OCI-LY3 (cell line): ENCODE results near the gene TMED5.

Experiments
- H2AFZ ChIP-seq: fragments of 200-600, 300-600 bp; shearing (Covaris generic); 2 replicates; pipeline ENCODE4 v1.6.0; 2014; ENCODE audit warnings: antibody characterized with exemption, low read depth, low read length
- H3K27ac ChIP-seq: fragments of 200-600, 300-600 bp; sonication (generic); 2 replicates; pipeline ENCODE4 v1.5.1; 2014; ENCODE audit warnings: mild to moderate bottlenecking, low read length, moderate library complexity, mixed read lengths
- H3K27me3 ChIP-seq: fragments of 200-600, 300-600 bp; sonication (generic); 2 replicates; pipeline ENCODE4 v1.6.1; 2014; ENCODE audit warnings: low read depth, low read length, mixed read lengths
- H3K36me3 ChIP-seq: fragments of 200-600, 300-600 bp; sonication (generic); replicated peaks from 2 replicates; pipeline ENCODE3; 2014; ENCODE audit warnings: low read depth, low read length, mixed read lengths
- H3K4me1 ChIP-seq: fragments of 300-600, 200-600 bp; sonication (generic); 2 replicates; pipeline ENCODE4 v1.6.1; 2014; ENCODE audit warnings: low read length, mixed read lengths
- H3K4me2 ChIP-seq: fragments of 200-600, 300-600 bp; sonication (generic); 2 replicates; pipeline ENCODE4 v1.6.1; 2014; ENCODE audit warnings: low read length, mixed read lengths
- H3K4me3 ChIP-seq: fragments of 300-600, 200-600 bp; sonication (generic); 2 replicates; pipeline ENCODE4 v1.5.1; 2014; ENCODE audit warnings: antibody characterized with exemption, mild to moderate bottlenecking, low read length, moderate library complexity
- H3K79me2 ChIP-seq: fragments of 300-600, 200-600 bp; shearing (Covaris generic); 2 replicates; pipeline ENCODE4 v1.6.1; 2014; ENCODE audit warnings: mild to moderate bottlenecking, low read length, mixed read lengths
- H3K9ac ChIP-seq: fragments of 300-600, 200-600 bp; shearing (Covaris generic); 2 replicates; pipeline ENCODE4 v1.6.0; 2014; ENCODE audit warnings: mild to moderate bottlenecking, low read length, moderate library complexity
- H3K9me3 ChIP-seq: fragments of 200-600, 300-600 bp; shearing (Covaris generic); 2 replicates; pipeline ENCODE4 v1.6.1; 2014; ENCODE audit warnings: low read length, mixed read lengths; ENCODE audit not compliant: insufficient read depth
- H4K20me1 ChIP-seq: fragments of 200-600, 300-600 bp; sonication (generic); 2 replicates; pipeline ENCODE4 v1.6.1; 2016; ENCODE audit warnings: low read length, mixed read lengths; ENCODE audit not compliant: insufficient read depth
- CTCF ChIP-seq: fragments of 200-600, 300-600 bp; sonication (generic); IDR thresholded peaks from 2 replicates; pipeline ENCODE4 v1.5.1; 2014; ENCODE audit warnings: antibody characterized with exemption, low read length, low read depth
- EZH2phosphoT487 ChIP-seq: fragments of 200-600 bp; shearing (Covaris generic); IDR thresholded peaks from 2 replicates; pipeline ENCODE4 v1.6.1; 2018; ENCODE audit warnings: antibody characterized with exemption, mixed run types, low read depth

The TMED5 gene

GRCh38 chr1:93148001-93148400 lies 32.2 kb downstream of the TMED5 start:
- Histone ChIP-seq H3K9me3 (no peaks in the 10 kb centered on the region), H3K4me2 (no peak overlapping the region), H3K79me2 (no peaks in the 10 kb centered on the region; the same call in 1 of the 2 replicates), H3K9ac (no peak overlapping the region), H3K4me3 (no peak overlapping the region), H3K36me3 (peaks cover 28% of the 10 kb centered on the region), H3K27me3 (no peaks in the 10 kb centered on the region), H2AFZ (no peak overlapping the region), H3K27ac (no peak overlapping the region), H3K4me1 (peaks cover 5% of the 10 kb centered on the region; the same call in 1 of the 2 replicates), H4K20me1 (0 out of 2 replicates have a peak, but pooled peaks cover 3% of the 10 kb centered on the region)
- TF ChIP-seq EZH2phosphoT487 (no peak), CTCF (no peak)

- Histone ChIP-seq H3K79me2 (no peaks in the 10 kb centered on the region), H4K20me1 (no peaks in the 10 kb centered on the region), H2AFZ (no peak overlapping the region), H3K4me1 (peaks cover 1% of the 10 kb centered on the region; the same call in 1 of the 2 replicates), H3K4me3 (no peak overlapping the region), H3K36me3 (peaks cover 11% of the 10 kb centered on the region), H3K9me3 (no peaks in the 10 kb centered on the region), H3K27me3 (no peaks in the 10 kb centered on the region), H3K27ac (no peak overlapping the region), H3K4me2 (no peak overlapping the region), H3K9ac (no peak overlapping the region)
- TF ChIP-seq EZH2phosphoT487 (no peak), CTCF (no peak)
Observed at GRCh38 chr1:93143769-93144168, 36.4 kb downstream of the TMED5 start.

GRCh38 chr1:93143136-93143535 lies 37.1 kb downstream of the TMED5 start:
- H3K4me2 ChIP-seq = no peak overlapping the region
- H3K4me1 ChIP-seq = no peaks in the 10 kb centered on the region
- H3K36me3 ChIP-seq = peaks cover 11% of the 10 kb centered on the region
- H3K27me3 ChIP-seq = no peaks in the 10 kb centered on the region
- TF ChIP-seq EZH2phosphoT487 (no peak), CTCF (no peak)
- H2AFZ ChIP-seq = no peak overlapping the region
- no peak overlapping the region for H3K4me3 ChIP-seq
- no peaks in the 10 kb centered on the region for H4K20me1 ChIP-seq
- H3K9ac ChIP-seq = no peak overlapping the region
- no peaks in the 10 kb centered on the region for H3K9me3 ChIP-seq
- H3K79me2 ChIP-seq = no peaks in the 10 kb centered on the region
- H3K27ac ChIP-seq = no peak overlapping the region

- Histone ChIP-seq H4K20me1 (no peaks in the 10 kb centered on the region), H2AFZ (no peak overlapping the region), H3K9ac (no peak overlapping the region), H3K27me3 (no peaks in the 10 kb centered on the region), H3K79me2 (no peaks in the 10 kb centered on the region), H3K36me3 (peaks cover 14% of the 10 kb centered on the region), H3K4me2 (no peak overlapping the region), H3K9me3 (no peaks in the 10 kb centered on the region), H3K27ac (no peak overlapping the region), H3K4me3 (no peak overlapping the region), H3K4me1 (no peaks in the 10 kb centered on the region)
- TF ChIP-seq CTCF (no peak), EZH2phosphoT487 (no peak)
Observed at GRCh38 chr1:93142161-93142560, 38.1 kb downstream of the TMED5 start.
